HG02678 (cell line): Measurements from ENCODE around the gene BLOC1S2.
"Not testable (repeated sequence)": the region's sequence is repeated elsewhere in the genome, so short reads cannot be mapped to it uniquely, and the experiment has no call there.

Experiments used
- ATAC-seq: cut with Tn5 transposase; IDR thresholded peaks from one replicate; pipeline ENCODE4 v1.9.1; 2021; ENCODE audit warnings: mild to moderate bottlenecking, moderate library complexity; ENCODE audit not compliant: unreplicated experiment

BLOC1S2 gene

GRCh38 chr10:100292300-100292699, 5.8 kb upstream of the BLOC1S2 start:
- not testable (repeated sequence) for ATAC-seq

DNA sequence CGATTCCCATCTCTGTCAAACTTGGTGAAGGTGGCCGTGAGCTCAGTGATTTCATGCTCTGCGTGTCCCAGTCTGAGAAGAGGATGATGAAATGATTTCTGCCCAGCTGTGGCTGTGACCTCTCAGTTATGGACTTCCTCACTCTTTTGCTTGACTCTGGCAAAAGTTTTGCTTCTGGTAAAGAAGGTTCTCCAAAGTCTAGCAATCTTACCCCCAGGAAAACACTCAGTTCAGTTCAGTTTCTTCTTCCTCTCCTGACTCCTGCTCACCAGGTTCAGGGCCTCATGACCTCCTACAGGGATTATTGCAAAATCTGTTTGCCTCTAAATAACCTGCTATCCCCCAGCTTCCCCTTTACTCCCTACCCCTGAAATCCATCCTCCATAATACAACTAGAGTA, 4.9 kb upstream of the BLOC1S2 start:
- ATAC-seq, result no peak

- no peak for ATAC-seq
These were observed 3.2 kb upstream of the BLOC1S2 start for GRCh38 chr10:100289641-100290040.

- no peak for ATAC-seq
These were observed 1.7 kb upstream of the BLOC1S2 start for GRCh38 chr10:100288196-100288595.

DNA sequence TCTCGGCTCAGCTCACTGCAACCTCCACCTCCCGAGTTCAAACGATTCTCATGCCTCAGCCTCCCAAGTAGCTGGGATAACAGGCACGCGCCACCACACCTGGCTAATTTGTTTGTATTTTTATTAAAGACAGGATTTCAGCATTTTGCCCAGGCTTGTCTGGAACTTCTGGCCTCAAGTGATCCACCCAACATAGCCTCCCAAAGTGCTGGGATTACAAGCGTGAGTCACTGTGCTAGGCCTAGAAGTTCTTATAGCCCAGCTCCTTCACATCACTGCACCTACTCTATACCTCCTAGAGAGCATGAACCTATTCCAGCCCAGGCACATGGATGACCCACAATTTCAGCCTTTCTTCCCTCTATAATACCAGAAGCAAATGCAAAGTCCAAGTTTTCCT, 1.3 kb upstream of the BLOC1S2 start:
- ATAC-seq, result no peak

DNA sequence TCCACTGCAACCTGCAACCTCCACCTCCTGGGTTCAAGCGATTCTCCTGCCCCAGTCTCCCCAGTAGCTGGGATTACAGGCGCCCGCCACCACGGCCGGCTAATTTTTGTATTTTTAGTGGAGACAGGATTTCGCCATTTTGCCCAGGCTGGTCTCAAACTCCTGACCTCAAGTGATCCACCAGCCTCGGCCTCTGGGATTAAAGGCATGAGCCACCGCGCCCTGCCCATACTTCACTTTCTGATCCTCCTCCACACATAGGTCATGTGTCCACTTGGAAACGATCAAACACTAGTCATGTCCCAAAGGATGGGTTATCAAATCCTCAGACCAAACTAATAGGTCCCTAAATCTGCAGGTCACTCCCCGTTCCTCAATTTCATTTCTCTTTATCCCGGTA, 1.2 kb downstream of the BLOC1S2 start:
- ATAC-seq, result not testable (repeated sequence)

GRCh38 chr10:100282907-100283306, 3.6 kb downstream of the BLOC1S2 start:
- no peak for ATAC-seq

- not testable (repeated sequence) for ATAC-seq
These were observed 9.5 kb downstream of the BLOC1S2 start for GRCh38 chr10:100276971-100277370.

GRCh38 chr10:100267239-100268104, 19.0 kb downstream of the BLOC1S2 start, which contains the start of gene CWF19L1:
CWF19L1 (minus strand) TSS chr10:100267638; CDS start chr10:100267593, 45 bp downstream.
- ATAC-seq, result peak; percentile 87

DNA sequence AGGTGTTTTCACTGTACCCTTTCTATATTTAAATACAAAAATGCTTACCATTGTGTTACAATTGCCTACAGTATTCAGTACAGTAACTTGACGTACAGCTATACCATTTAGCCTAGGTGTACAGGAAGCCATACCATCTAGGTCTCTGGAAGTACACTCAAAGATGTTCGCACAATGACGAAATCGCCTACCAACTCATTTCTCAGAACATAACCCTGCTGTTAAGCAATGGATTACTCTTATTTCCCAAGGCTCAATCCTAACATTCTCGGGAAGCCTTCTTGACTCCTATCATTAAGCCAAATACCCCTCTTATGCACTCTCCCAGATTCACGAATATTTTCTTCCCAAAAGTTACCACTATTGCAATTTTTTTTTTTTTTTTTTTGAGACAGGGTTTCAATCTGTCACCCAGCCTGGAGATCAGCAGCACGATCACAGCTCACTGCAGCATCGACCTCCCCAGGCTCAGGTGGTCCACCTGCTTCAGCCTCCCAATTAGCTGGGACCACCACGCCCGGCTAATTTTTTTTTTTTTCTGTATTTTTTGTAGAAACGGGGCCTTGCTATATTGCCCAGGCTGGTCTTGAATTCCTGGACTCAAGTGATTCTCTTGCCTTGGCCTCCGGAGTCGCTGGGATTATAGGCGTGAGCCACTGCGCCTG, 20.5 kb downstream of the BLOC1S2 start:
- no peak for ATAC-seq

GRCh38 chr10:100254191-100254590, 32.3 kb downstream of the BLOC1S2 start:
- no peak for ATAC-seq

- ATAC-seq, result no peak
These were observed 33.4 kb downstream of the BLOC1S2 start for GRCh38 chr10:100253041-100253440.

DNA sequence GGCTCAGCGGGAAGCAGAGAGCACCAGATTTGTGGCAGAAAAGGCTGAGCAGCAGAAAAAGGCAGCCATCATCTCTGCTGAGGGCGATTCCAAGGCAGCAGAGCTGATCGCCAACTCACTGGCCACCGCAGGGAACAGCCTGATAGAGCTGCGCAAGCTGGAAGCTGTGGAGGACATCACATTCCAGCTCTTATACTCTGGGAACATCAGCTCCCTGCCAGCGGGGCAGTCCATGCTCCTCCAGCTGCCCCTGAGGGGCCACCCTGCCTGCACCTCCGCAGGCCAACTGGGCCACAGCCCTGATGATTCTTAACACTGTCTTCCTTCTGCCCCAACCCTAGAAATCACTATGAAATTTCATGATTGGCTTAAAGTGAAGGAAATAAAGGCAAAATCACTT, 37.7 kb downstream of the BLOC1S2 start:
- ATAC-seq, result no peak

DNA sequence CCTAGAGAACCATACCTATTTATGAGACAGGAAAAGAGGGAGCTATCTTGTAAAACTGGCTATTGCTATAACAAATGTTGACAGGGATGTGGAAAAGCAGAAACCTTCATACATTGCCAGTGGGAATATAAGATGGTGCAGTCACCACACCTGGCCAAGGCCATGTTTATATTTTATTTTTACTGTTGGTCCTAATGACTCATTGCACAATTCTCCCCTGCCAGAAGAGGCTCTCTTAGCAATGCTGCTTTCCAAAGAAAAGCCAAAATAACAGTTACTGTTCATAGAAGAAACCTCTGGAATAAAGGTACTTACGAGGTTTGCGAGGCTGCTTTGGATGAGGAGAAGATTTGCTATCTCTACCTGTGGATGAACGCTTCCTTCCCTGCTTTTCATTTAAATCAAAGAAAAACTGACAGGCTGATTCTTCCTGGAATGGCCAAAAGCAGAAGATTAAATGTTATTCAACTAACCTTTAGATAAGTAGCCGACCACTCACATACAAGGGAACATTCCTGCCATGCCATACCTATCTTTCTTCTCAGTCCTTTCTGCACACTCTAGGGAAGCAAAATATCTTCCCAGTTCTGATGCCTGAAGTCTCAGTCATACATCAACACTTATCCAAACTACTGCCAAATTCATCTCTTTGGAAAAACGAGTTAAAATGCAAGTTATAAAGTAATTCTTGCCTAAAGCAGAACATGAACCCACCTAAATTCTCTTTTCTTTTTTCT, 40.8 kb downstream of the BLOC1S2 start:
- no peak for ATAC-seq

GRCh38 chr10:100239851-100240250, 46.6 kb downstream of the BLOC1S2 start:
- ATAC-seq, result no peak

DNA sequence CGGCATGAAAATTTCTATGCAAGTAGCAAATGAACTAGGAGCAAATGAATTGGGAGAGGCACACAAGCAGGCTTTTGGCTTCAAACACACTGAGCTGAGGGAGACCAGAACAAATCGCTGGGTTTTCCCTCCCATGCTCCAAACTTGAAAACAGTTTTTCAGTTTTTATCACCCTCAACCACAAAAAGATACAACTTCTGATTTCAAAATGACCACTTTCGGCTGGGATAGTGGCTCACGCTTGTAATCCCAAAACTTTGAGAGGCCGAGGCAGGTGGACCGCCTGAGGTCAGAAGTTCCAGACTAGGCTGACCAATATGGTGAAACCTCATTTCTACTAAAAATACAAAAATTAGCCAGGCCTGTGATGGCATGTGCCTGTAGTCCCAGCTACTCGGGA, 48.1 kb downstream of the BLOC1S2 start:
- ATAC-seq, result no peak

GRCh38 chr10:100232101-100232500, 54.4 kb downstream of the BLOC1S2 start:
- ATAC-seq, result no peak

GRCh38 chr10:100229819-100230422, 56.6 kb downstream of the BLOC1S2 start:
- ATAC-seq, result no peak

DNA sequence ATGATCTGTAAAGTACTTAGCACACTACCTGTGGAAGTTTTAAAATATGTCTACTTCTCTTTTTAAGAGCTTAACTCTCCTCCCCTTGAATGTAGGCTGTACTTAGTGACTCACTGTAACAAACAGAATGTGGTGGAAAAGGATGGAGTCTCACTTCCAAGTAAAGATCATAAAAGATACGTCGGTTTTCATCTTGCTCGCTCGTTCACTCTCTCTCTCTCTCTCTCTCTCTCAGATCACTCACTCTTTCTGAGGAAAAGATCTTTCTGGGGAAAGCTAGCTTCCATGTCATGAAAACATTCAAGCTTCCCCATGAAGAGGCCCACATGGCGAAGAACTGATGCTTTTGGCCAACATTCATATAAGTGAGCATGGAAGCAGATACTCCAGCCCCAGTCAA, 62.6 kb downstream of the BLOC1S2 start:
- ATAC-seq, result no peak
